Suprapubic skin (tissue), 3 donors: ENCODE results near the gene NUP153.

Experiments
- POLR2A ChIP-seq, 2 donors: fragments of 450-650 bp; IDR thresholded peaks; one replicate each; pipeline ENCODE4 v1.6.1; 2017; ENCODE audit warnings: antibody characterized with exemption in 2 of 2, mild to moderate bottlenecking in 2 of 2, moderate library complexity in 2 of 2
- TF ChIP-seq, protein P1 (sequence below), 2 donors: fragments of 200-600 bp in 1 of 2; fragments of 450-650 bp in 1 of 2; sonication (generic) in 1 of 2; IDR thresholded peaks; one replicate each; pipeline ENCODE4 v1.5.1; 2016 to 2019; ENCODE audit warnings: antibody characterized with exemption in 2 of 2, mild to moderate bottlenecking in 1 of 2, moderate library complexity in 1 of 2

DNA sequence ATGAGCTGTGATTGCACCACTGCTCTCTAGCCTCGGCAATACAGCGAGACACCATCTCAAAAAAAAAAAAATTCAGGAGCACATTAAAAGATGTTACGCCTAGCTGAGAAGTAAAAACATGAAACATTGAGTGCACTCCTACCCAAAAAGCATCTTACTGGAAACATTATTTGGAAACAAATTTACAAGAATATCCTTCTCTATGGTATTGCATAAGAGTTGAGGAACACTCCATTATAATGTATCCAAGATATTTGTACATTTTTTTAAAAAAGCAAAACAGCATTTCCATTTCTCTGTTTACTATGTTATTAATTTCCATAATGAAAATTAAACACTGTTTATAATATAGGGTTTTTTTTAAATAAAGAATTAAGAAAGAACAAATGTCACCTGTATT, 58.0 kb downstream of the NUP153 start:
- TF ChIP-seq, protein P1, sequence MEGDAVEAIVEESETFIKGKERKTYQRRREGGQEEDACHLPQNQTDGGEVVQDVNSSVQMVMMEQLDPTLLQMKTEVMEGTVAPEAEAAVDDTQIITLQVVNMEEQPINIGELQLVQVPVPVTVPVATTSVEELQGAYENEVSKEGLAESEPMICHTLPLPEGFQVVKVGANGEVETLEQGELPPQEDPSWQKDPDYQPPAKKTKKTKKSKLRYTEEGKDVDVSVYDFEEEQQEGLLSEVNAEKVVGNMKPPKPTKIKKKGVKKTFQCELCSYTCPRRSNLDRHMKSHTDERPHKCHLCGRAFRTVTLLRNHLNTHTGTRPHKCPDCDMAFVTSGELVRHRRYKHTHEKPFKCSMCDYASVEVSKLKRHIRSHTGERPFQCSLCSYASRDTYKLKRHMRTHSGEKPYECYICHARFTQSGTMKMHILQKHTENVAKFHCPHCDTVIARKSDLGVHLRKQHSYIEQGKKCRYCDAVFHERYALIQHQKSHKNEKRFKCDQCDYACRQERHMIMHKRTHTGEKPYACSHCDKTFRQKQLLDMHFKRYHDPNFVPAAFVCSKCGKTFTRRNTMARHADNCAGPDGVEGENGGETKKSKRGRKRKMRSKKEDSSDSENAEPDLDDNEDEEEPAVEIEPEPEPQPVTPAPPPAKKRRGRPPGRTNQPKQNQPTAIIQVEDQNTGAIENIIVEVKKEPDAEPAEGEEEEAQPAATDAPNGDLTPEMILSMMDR (IDR thresholded peaks at IDR 0.05) = no peak
- no peak for TF ChIP-seq POLR2A (IDR thresholded peaks at IDR 0.05)
